Stimulated activated naive CD4-positive, alpha-beta T cell treated with Interleukin-2 at 50 U/mL for 16 hours (primary cell): Measurements from ENCODE around the gene PLAC9.
A peak's percentile ranks its signal among the peaks of the same experiment; 100 is the strongest.

Experiments used
- DNase-seq: peaks from one replicate; lab custom pipeline; 2025; lab: John Stamatoyannopoulos, UW

The PLAC9 gene

DNA sequence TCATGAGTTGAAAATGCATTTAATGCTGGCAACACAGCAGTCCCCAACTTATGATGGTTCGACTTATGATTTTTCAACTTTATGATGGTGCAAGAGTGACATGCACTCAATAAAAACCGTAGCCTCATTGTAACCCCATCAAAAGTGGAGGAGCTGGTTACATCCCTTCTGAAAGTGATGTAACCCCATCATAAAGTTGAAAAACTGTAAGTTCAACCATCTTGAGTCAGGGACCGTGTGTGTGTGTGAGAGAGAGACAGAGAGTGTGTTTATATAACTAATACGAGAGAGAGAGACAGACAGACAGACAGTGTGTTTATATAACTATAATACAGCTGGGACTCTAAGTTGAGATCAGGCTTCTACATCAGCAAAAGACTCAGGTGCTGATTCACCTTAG lies 51.8 kb downstream of the PLAC9 start:
- no peak for DNase-seq

GRCh38 chr10:80185578-80186299 lies 53.2 kb downstream of the PLAC9 start:
- DNase-seq = no peak

DNA sequence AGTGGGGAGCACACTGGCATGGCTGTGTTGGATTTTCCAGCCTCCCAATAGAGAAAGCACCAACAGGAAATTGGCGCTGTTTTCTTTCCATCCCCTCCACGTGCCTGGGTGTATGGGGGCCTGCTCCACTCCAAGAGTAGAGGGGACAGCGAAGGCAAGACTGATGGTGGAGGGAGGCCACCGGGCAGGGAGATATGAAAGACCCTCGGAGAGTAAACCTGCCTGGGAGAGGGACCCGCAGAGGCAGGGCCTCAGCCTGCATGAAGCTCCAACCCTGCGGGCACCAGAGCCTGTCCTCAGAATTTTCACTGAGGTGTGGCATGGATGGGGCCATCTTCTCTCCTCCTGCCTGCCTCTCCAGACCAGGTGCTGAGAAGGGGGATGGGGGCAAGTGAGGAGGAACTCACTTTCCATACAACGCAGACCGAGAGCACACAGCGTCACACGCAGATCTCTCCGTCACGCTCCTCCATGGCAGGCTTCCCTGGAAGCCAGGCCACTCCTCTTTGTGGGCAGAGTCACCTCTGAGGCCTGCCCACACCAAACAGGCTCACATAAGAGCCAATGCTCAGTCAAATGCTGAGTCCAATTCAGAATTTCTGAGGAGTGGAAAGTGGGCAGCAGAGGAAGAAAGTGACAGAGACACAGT lies 54.0 kb downstream of the PLAC9 start:
- DNase-seq = no peak

GRCh38 chr10:80187060-80187459 lies 54.5 kb downstream of the PLAC9 start:
- no peak for DNase-seq

GRCh38 chr10:80187465-80188409 lies 55.2 kb downstream of the PLAC9 start:
- peak; percentile 61 for DNase-seq

DNA sequence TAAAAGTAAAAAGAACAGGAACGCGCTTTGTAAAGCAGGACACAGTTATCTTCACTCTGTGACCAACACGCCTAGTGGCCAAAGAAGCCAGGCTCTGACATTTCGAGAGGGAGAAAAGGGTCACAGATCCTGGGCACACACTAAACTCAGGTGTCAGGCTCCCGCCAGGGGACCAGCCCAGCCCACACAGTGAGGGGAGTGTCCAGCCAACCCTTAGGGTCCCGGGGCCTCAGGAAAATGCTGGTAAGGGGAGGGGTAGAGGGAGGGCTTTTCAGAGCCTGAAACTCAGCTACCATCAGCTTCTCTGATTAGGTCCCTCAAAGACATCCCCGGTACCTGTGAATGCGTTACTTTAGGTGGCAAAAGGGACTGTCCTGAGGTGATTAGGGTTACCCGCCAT lies 56.2 kb downstream of the PLAC9 start:
- DNase-seq = no peak

GRCh38 chr10:80191589-80192270 lies 59.2 kb downstream of the PLAC9 start:
- no peak for DNase-seq

DNA sequence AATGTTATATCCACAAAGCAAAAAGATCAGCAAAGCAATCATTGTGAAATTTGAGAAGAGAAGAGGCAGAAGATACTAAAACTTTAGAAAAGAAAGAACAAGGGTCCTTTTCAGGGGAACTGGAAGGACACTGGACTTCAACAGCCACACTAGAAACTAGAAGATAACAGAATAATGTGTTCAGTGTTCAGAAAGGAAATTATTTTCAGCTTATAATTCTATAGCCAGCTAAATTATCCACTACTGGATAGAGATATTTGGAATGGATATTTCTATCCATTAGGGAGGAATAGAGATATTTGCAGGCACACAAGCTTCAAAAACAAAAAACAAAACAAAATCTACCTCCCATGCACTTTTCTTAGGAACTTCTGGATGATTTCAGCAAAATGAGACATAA lies 60.0 kb downstream of the PLAC9 start:
- no peak for DNase-seq

- no peak for DNase-seq
Observed at GRCh38 chr10:80194373-80195045, 62.0 kb downstream of the PLAC9 start.
